Right cardiac atrium (tissue), 5 donors: ENCODE measurements around the gene ANKRD36. TPM values are rescaled to one million over a fixed set of nuclear protein-coding genes. Genes with fewer than 3 reads are reported as not detected.
A peak's percentile ranks its signal among the peaks of the same experiment; 100 is the strongest.
"Not testable (repeated sequence)": the region's sequence is repeated elsewhere in the genome, so short reads cannot be mapped to it uniquely, and the experiment has no call there.

Experiments
- ATAC-seq, 2 donors: fragments of 200-7000 bp; cut with Tn5 transposase; one replicate each; pipeline versions ENCODE4 v1.8.0 to v1.9.1; 2020; ENCODE audit warnings: moderate library complexity in 2 of 2, mild to moderate bottlenecking in 1 of 2
- DNase-seq, 3 donors: peaks; one replicate each; pipeline ENCODE4 v3.0.0-alpha.2; 2020
- H3K27ac ChIP-seq: one replicate; pipeline ENCODE4 v1.5.1; 2013; ENCODE audit warnings: mild to moderate bottlenecking, low read length, control low read depth, moderate library complexity
- H3K27me3 ChIP-seq: one replicate; pipeline ENCODE4 v1.6.1; 2013; ENCODE audit not compliant: control insufficient read depth, insufficient read depth
- H3K4me1 ChIP-seq: one replicate; pipeline ENCODE4 v1.6.1; 2013; ENCODE audit warnings: low read length; ENCODE audit not compliant: control insufficient read depth, insufficient read depth
- H3K4me3 ChIP-seq: one replicate; pipeline ENCODE4 v1.5.1; 2013; ENCODE audit warnings: low read length, control low read depth
- H3K9me3 ChIP-seq: one replicate; pipeline ENCODE4 v1.6.1; 2013; ENCODE audit warnings: low read length; ENCODE audit not compliant: control insufficient read depth
- WGBS: extraction: QIAGEN DNeasy Blood & Tissue Kit; methylation state at CpG from one replicate; pipeline ENCODE4 v1.1.7; 2013; 5-methylcytosine and 5-hydroxymethylcytosine counted together
- intact Hi-C, 4 donors: fragments of 100-400 bp; cut with DNase I; formaldehyde crosslinking; loops; one replicate each; pipeline versions ENCODE4 v1.11.0 to v1.14.0; 2022 to 2023
- polyA plus RNA-seq: library from polyadenylated mRNA; stranded (reverse); fragments of 200-250 nt; gene quantifications from one replicate; pipeline ENCODE4 v1.2.3, GENCODE V29; 2013
- total RNA-seq, 4 donors: library from RNA; stranded (reverse); fragmentation: NEBNext Ultra II Directional; extraction: Animal tissue kit (Norgen Biotek cat#: 25700); gene quantifications; one replicate each; pipeline ENCODE4 v1.2.1, GENCODE V29; 2021
- donor health status: healthy with polysubstance abuse.
- donor health status: DM: no; HTN: yes; CAD: no.
- donor health status: DM: no; HTN: no; CAD: no.
- donor health status: DM: no; HTN: yes; CAD: no; lungs with severe emphysema.
- donor health status: DM: yes; HTN: yes; CAD: no.

ANKRD36 gene
- total and polyA plus RNA-seq, 5 donors = 3.3 to 10.6 (median 8.8) TPM

DNA sequence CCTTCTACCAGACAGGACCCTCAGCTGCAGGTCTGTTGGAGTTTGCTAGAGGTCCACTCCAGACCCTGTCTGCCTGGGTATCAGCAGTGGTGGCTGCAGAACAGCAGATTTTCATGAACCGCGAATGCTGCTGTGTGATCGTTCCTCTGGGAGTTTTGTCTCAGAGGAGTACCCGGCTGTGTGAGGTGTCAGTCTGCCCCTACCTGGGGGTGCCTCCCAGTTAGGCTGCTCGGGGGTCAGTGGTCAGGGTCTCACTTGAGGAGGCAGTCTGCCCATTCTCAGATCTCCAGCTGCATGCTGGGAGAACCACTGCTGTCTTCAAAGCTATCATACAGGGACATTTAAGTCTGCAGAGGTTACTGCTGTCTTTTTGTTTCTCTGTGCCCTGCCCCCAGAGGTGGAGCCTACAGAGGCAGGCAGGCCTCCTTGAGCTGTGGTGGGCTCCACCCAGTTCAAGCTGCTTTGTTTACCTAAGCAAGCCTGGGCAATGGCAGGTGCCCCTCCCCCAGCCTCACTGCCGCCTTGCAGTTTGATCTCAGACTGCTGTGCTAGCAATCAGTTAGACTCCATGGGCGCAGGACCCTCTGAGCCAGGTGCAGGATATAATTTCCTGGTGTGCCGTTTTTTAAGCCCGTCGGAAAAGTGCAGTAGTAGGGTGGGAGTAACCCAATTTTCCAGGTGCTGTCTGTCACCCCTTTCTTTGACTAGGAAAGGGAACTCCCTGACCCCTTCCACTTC is 118.1 kb downstream of the ANKRD36 start:
- WGBS = 96% methylated on average over 10 of the region's 10 CpGs
- H3K27me3 ChIP-seq, intact Hi-C loops: not testable (repeated sequence)

DNA sequence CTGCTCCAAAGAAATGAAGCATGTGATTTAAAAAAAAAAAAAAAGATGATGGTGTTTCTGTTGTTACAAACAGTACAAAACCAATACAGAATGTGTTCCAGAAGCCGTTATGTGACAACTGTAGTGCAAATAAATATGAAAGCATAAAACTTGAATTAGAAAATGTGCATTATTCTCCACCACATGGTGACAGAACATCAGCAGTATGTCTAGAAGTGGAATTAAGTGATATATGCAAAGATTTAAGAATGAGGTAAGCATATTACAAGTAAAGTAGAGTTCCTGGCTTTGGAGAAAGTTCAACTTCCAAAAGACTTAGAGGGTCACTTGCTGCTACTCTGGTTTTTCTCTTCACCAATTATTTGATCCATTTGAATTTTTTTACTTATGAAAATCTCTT is 120.0 kb downstream of the ANKRD36 start:
- H3K27me3 ChIP-seq, DNase-seq, H3K27ac ChIP-seq, H3K4me1 ChIP-seq, ATAC-seq, intact Hi-C loops, H3K4me3 ChIP-seq, H3K9me3 ChIP-seq: not testable (repeated sequence)
- 100% methylated on average over 1 of the region's 1 CpG for WGBS

More for the DNA sequence above, 118.1 kb downstream of the ANKRD36 start:
- not testable (repeated sequence) for H3K4me1 ChIP-seq, ATAC-seq, H3K4me3 ChIP-seq, H3K27ac ChIP-seq, H3K9me3 ChIP-seq
- DNase-seq = peak in 2 of 3 donors; percentile 7 to 11

DNA sequence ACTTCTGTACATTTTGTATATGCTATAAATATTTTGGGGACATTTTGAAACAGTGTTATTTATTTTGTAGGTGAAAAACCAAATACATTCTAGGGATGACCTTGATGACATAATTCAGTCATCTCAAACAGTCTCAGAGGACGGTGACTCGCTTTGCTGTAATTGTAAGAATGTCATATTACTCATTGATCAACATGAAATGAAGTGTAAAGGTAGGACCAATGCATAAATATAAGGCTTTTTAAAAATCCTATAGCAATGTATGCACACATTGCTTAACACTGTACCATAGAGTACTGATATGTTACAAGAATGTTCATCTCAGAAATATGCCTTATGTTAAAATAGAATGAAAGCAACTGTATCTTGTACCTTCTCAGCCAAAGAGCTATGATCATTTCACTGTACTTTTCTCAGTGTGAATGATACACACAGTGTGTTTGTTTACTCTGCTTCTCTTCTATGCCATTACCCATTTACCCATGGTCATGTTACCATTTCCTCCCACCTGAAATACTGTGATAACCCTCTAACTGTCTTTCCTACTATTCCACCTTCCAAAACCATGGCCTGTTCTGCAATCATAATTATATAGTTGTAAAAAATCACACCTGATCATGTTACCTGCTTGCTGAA is 120.8 kb downstream of the ANKRD36 start:
- H3K27ac ChIP-seq, H3K4me1 ChIP-seq, DNase-seq, intact Hi-C loops, H3K27me3 ChIP-seq, ATAC-seq, H3K4me3 ChIP-seq, H3K9me3 ChIP-seq: not testable (repeated sequence)
- WGBS = no CpG with 5 or more reads among the region's 2 CpGs

DNA sequence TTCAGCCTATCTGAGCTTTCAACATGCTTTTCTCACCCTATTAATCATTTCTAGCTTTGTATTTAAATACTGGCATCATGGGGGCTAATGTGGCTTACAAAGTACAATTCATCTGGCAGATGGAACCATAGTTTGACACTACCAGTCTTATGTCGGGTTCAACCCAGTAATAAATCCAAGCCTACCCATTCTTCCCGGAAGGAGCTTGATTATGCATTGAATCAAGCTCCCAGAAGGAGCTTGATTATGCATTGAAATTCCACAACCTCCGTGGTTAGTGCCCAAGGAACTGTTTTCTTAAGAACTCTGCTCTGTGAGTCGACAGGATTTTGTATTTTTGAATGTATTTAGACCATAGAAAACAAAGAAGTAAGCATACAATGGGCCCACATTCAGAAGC is 148.2 kb downstream of the ANKRD36 start:
- not testable (repeated sequence) for ATAC-seq

DNA sequence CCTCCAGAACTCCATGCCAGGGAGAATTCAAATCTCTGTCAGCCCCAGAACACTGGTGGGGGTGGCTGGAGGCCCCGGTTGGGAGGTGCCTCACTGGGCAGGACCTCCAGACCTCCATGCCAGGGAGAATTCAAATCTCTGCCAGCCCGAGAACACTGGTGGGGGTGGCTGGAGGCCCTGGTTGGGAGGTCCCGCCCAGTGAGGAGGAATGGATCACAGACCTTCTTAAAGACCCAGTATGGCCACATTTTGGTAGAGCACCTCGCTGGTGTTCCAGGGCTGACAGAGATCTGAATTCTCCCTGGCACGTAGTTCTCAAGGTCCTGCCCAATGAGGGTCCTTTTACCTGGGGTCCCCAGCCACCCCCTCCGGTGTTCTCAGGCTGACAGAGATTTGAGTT is 153.5 kb downstream of the ANKRD36 start:
- WGBS = 97% methylated on average over 2 of the region's 6 CpGs
- H3K27ac ChIP-seq, ATAC-seq, H3K4me1 ChIP-seq, intact Hi-C loops, H3K9me3 ChIP-seq, H3K4me3 ChIP-seq, H3K27me3 ChIP-seq: not testable (repeated sequence)
- DNase-seq = peak in 2 of 3 donors; percentile 11 to 13

More for the DNA sequence above, 148.2 kb downstream of the ANKRD36 start:
- intact Hi-C loops, H3K4me1 ChIP-seq, DNase-seq, H3K27ac ChIP-seq, H3K9me3 ChIP-seq, H3K27me3 ChIP-seq, H3K4me3 ChIP-seq: not testable (repeated sequence)
- WGBS = 91% methylated on average over 4 of the region's 4 CpGs

DNA sequence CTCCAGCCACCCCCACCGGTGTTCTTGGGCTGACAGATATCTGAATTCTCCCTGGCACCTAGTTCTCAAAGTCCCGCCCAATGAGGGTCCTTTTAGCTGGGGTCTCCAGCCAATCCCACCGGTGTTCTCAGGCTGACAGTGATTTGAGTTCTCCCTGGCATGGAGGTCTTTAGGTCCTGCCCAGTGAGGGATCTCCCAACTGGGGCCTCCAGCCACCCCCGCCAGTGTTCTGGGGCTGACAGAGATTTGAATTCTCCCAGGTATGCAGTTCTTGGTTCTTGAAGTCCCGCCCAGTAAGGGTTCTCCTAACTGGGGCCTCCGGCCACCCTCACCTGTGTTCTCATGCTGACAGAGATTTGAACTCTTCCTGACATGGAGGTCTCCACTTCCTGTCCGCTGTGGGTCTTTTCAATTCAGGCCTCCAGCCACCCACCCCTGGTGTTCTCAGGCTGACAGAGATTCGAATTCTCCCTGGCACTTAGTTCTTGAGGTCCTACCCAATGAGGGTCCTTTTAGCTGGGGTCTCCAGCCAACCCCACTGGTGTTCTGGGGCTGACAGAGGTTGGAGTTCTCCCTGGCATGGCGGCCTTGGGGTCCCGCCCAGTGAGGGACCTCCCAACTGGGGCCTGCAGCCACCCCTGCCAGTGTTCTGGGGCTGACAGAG is 154.6 kb downstream of the ANKRD36 start:
- intact Hi-C loops = no loop called here
- DNase-seq (peak; percentile 13 to 56 (median 51)), ATAC-seq (peak; percentile 32 to 42)

DNA sequence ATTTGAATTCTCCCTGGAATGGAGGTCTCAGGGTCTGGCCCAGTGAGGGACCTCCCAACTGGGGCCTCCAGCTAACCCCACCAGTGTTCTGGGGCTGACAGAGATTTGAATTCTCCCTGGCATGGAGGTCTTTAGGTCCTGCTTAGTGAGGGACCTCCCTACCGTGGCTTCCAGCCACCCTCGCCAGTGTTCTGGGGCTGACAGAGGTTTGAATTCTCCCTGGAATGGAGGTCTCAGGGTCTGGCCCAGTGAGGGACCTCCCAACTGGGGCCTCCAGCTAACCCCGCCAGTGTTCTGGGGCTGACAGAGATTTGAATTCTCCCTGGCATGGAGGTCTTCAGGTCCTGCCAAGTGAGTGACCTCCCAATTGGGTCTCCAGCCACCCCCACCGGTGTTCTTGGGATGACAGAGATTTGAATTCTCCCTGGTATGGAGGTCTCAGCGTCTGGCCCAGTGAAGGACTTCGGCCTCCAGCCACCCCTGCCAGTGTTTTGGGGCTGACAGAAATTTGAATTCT is 155.2 kb downstream of the ANKRD36 start:
- H3K9me3 ChIP-seq, intact Hi-C loops, ATAC-seq, H3K27me3 ChIP-seq, H3K4me3 ChIP-seq, H3K4me1 ChIP-seq, H3K27ac ChIP-seq: not testable (repeated sequence)
- WGBS = 93% methylated on average over 6 of the region's 6 CpGs
- peak; percentile 0 to 55 (median 52) for DNase-seq

More for the DNA sequence above, 154.6 kb downstream of the ANKRD36 start:
- 93% methylated on average over 10 of the region's 10 CpGs for WGBS
- Histone ChIP-seq H3K4me3 (no peak overlapping the region), H3K9me3 (no peaks in the 10 kb centered on the region), H3K27ac (no peak overlapping the region), H3K4me1 (no peaks in the 10 kb centered on the region), H3K27me3 (no peaks in the 10 kb centered on the region)

DNA sequence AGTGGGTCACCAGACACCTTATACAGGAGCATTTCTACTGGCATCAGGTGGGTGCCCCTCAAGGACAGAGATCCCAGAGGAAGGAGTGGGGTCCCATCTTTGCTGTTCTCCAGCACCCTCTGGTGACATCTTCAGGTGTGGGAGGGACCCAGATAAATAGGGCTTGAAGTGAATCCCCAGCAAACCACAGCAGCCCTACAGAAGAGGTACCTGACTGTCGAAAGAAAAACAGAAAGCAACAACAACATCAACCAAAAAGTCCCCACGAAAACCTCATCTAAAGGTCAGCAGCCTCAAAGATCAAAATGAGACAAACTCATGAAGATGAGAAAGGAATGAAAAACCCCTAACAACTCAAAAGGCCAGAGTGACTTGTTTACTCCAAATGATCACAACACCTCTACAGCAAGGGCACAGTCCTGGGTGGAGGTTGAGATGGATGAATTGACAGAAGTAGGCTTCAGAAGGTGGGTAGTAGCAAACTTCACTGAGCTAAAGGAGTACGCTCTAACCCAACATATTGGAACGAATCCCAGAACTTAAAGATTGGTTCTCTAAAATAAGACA is 163.4 kb downstream of the ANKRD36 start:
- intact Hi-C loops, H3K4me3 ChIP-seq, H3K4me1 ChIP-seq, ATAC-seq, DNase-seq, H3K27ac ChIP-seq, H3K9me3 ChIP-seq, H3K27me3 ChIP-seq: not testable (repeated sequence)
- no CpG with 5 or more reads among the region's 4 CpGs for WGBS

DNA sequence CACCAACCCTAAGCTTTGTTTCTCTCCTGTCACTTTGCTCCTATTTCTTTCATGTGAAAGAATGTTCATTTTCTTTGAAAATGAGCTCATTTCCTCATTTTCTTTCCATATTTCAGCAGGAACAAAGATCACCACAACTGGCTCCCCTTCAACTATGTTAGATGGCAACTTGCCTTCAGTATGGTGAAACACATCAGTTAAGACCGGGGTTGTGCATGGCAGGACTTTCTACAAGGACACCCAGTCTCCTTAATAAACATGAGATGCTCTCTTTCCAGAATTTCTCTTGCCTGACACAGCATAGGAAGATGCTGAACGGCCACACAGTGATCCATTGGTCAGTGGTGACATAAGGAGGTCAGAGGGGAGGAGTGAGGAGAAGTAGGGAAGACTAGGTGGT is 172.2 kb downstream of the ANKRD36 start:
- ATAC-seq, intact Hi-C loops: not testable (repeated sequence)
- no CpG with 5 or more reads among the region's 2 CpGs for WGBS

DNA sequence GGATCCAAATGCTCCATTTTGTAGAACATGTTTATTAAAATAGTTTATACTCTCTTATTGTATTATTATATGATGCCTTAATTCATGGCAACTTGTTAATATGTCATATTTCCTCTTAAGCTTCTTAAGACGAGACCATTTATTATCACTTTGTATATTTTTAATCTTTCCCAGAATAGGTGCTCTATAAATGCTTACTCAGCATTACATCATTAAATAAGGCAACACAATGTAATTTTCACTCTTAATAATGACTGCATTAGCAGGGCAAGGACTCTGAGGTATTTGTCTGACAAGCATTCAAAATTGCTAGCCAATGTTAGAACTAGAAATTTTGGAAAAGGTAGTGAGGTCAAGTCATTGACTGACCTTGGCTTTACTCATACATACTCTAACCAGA is 180.7 kb downstream of the ANKRD36 start:
- H3K9me3 ChIP-seq, ATAC-seq, H3K27ac ChIP-seq, intact Hi-C loops, H3K4me3 ChIP-seq, H3K4me1 ChIP-seq, H3K27me3 ChIP-seq, DNase-seq: not testable (repeated sequence)
- 64% methylated on average over 1 of the region's 1 CpG for WGBS

More for the DNA sequence above, 172.2 kb downstream of the ANKRD36 start:
- not testable (repeated sequence) for H3K4me3 ChIP-seq, DNase-seq, H3K9me3 ChIP-seq, H3K27me3 ChIP-seq, H3K27ac ChIP-seq, H3K4me1 ChIP-seq
